A673 (cell line): ENCODE measurements around the gene SRPK1. TPM values are rescaled to one million over a fixed set of nuclear protein-coding genes. Genes with fewer than 3 reads are reported as not detected.
"Not testable (repeated sequence)": the region's sequence is repeated elsewhere in the genome, so short reads cannot be mapped to it uniquely, and the experiment has no call there.

ENCODE experiments used
- BruUV-seq: library from RNA; stranded (reverse); fragments of 400-500 nt; replicated peaks from 2 replicates; lab custom pipeline; 2021; lab: Mats Ljungman, UMichigan
- CTCF ChIA-PET: fragments of 300-600 bp; sonication (Branson Sonifier 250); formaldehyde crosslinking; loops from one replicate; lab custom pipeline; 2022; ENCODE audit warnings: antibody characterized with exemption; lab: Charles Lee
- POLR2A ChIA-PET: fragments of 300-600 bp; sonication (Branson Sonifier 250); formaldehyde crosslinking; loops from one replicate; lab custom pipeline; 2022; ENCODE audit warnings: antibody characterized with exemption; ENCODE audit not compliant: low non-redundant PET; lab: Charles Lee
- DNase-seq: peaks from one replicate; pipeline ENCODE4 v3.0.0-alpha.2; 2015; ENCODE audit warnings: low spot score
- H3K27ac ChIP-seq: fragments of 200-600 bp; sonication (generic); 2 replicates; pipeline ENCODE4 v1.5.1; 2016; ENCODE audit warnings: mixed run types, low read depth, mild to moderate bottlenecking, mixed read lengths, antibody characterized with exemption, low read length; ENCODE audit not compliant: poor library complexity, severe bottlenecking
- H3K27me3 ChIP-seq: fragments of 200-600 bp; sonication (generic); replicated peaks from 2 replicates; pipeline ENCODE4 v1.6.1; 2017; ENCODE audit warnings: mixed run types, low read depth, mild to moderate bottlenecking, mixed read lengths, antibody characterized with exemption, low read length; ENCODE audit not compliant: insufficient read depth, poor library complexity
- H3K36me3 ChIP-seq: fragments of 200-600 bp; sonication (generic); 2 replicates; pipeline ENCODE4 v1.6.1; 2016; ENCODE audit warnings: mixed run types, mild to moderate bottlenecking, mixed read lengths, antibody characterized with exemption, low read length; ENCODE audit not compliant: insufficient read depth, poor library complexity, severe bottlenecking
- H3K4me1 ChIP-seq: fragments of 200-600 bp; sonication (generic); 2 replicates; pipeline ENCODE4 v1.6.1; 2017; ENCODE audit warnings: mixed run types, mild to moderate bottlenecking, mixed read lengths, antibody characterized with exemption, low read length; ENCODE audit not compliant: insufficient read depth, poor library complexity, severe bottlenecking
- H3K4me3 ChIP-seq: fragments of 200-600 bp; sonication (generic); 2 replicates; pipeline ENCODE4 v1.5.1; 2016; ENCODE audit warnings: low read depth, mixed run types, mild to moderate bottlenecking, mixed read lengths, low read length; ENCODE audit not compliant: poor library complexity, severe bottlenecking
- H3K9me3 ChIP-seq: fragments of 200-600 bp; sonication (generic); 2 replicates; pipeline ENCODE4 v1.6.1; 2016; ENCODE audit warnings: mixed run types, low read depth, mild to moderate bottlenecking, mixed read lengths, antibody characterized with exemption, low read length; ENCODE audit not compliant: poor library complexity, severe bottlenecking
- CTCF ChIP-seq: fragments of 300-800, 200-600 bp; sonication (generic); conservative IDR thresholded peaks from 2 replicates; pipeline ENCODE4 v1.5.1; 2017; ENCODE audit warnings: low read depth, mild to moderate bottlenecking, antibody characterized with exemption, low read length, moderate library complexity, mixed read lengths
- EZH2 ChIP-seq: fragments of 200-600 bp; sonication (generic); IDR thresholded peaks from 2 replicates; pipeline ENCODE4 v1.6.1; 2017; ENCODE audit warnings: borderline replicate concordance, low read depth, mild to moderate bottlenecking, mixed read lengths, antibody characterized with exemption, low read length; ENCODE audit not compliant: poor library complexity, severe bottlenecking
- intact Hi-C: fragments of 100-400 bp; cut with micrococcal nuclease; formaldehyde crosslinking; loops from one replicate; pipeline ENCODE4 v1.10.0; 2022; ENCODE audit not compliant: unreplicated experiment
- total RNA-seq: library from RNA; stranded (reverse); gene quantifications from 2 replicates; pipeline ENCODE4 v1.2.3, GENCODE V29; 2021

SRPK1 gene
- total RNA-seq, 1 experiment from 2014 or later, result 104 TPM

DNA sequence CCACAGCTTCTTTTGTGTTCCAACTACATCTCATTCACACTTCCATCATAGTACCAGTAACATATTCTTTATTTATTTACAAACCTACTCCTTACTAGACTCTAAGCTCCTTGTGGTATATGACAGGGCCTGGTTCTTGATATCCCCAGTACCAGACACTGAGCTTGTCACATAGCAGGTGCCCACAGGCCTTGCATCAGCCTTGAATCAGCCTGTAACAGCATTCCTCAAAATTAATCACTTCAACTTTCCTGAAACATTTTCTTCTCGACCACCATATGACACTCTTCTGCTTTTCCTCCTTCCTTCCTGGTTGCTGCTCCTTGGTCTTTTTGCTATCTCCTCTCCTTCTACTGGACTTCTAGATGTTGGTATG is 24.7 kb upstream of the SRPK1 start:
- DNase-seq, result no peak
- no peak overlapping the region for H3K4me3 ChIP-seq
- no peaks in the 10 kb centered on the region for H3K36me3 ChIP-seq
- ChIA-PET POLR2A (no interaction called here), CTCF (no interaction called here)
- H3K9me3 ChIP-seq, result no peaks in the 10 kb centered on the region
- H3K27me3 ChIP-seq, result no peaks in the 10 kb centered on the region
- no peak for TF ChIP-seq EZH2
- TF ChIP-seq CTCF, result no peak
- BruUV-seq, result no TSS peak
- intact Hi-C loops, result no loop called here
- no peaks in the 10 kb centered on the region for H3K4me1 ChIP-seq
- no peak overlapping the region for H3K27ac ChIP-seq

GRCh38 chr6:35943390-35943789 is 22.5 kb upstream of the SRPK1 start:
- no peak for TF ChIP-seq CTCF
- TF ChIP-seq EZH2, result no peak
- CTCF ChIA-PET, result no interaction called here

DNA sequence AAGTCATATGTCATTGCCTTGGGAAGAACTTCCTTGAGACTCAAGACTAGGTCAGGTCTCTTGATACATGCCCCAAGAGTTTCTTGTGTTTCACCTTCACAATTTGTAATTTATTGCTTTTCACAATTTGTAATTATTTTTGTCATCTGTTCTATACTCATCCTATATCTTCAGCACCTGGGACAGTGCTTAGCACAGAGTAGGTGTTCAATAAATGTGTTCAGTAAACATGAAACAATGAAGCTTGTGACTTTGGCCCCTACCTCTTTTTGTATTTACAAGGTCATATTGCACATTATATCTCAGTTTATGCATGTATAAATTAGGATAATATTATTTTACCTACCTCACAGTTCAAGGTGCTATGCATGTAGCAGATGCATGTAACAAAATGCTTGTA is 21.5 kb upstream of the SRPK1 start:
- no peaks in the 10 kb centered on the region for H3K4me1 ChIP-seq
- H3K27me3 ChIP-seq, result no peaks in the 10 kb centered on the region
- H3K9me3 ChIP-seq, result no peaks in the 10 kb centered on the region
- no peak for DNase-seq
- no TSS peak for BruUV-seq
- CTCF ChIA-PET, result no interaction called here
- intact Hi-C loops, result no loop called here
- POLR2A ChIA-PET, result no interaction called here
- TF ChIP-seq EZH2, result no peak
- no peak for TF ChIP-seq CTCF
- no peaks in the 10 kb centered on the region for H3K36me3 ChIP-seq
- H3K4me3 ChIP-seq, result no peak overlapping the region
- H3K27ac ChIP-seq, result no peak overlapping the region

More at GRCh38 chr6:35943390-35943789, 22.5 kb upstream of the SRPK1 start:
- H3K27me3 ChIP-seq, result no peaks in the 10 kb centered on the region
- DNase-seq, result no peak
- no peaks in the 10 kb centered on the region for H3K36me3 ChIP-seq
- no TSS peak for BruUV-seq
- intact Hi-C loops, result no loop called here
- H3K27ac ChIP-seq, result no peak overlapping the region
- POLR2A ChIA-PET, result no interaction called here
- H3K9me3 ChIP-seq, result no peaks in the 10 kb centered on the region
- H3K4me3 ChIP-seq, result no peak overlapping the region
- H3K4me1 ChIP-seq, result no peaks in the 10 kb centered on the region

- H3K4me1 ChIP-seq, DNase-seq, BruUV-seq, H3K9me3 ChIP-seq, H3K27me3 ChIP-seq, H3K27ac ChIP-seq, H3K36me3 ChIP-seq, POLR2A ChIA-PET, CTCF ChIA-PET, H3K4me3 ChIP-seq, intact Hi-C loops: not testable (repeated sequence)
Observed at GRCh38 chr6:35941170-35941569, 20.3 kb upstream of the SRPK1 start.

- CTCF ChIA-PET, DNase-seq, intact Hi-C loops, H3K9me3 ChIP-seq, H3K4me1 ChIP-seq, BruUV-seq, POLR2A ChIA-PET, H3K27ac ChIP-seq, H3K27me3 ChIP-seq, H3K36me3 ChIP-seq, H3K4me3 ChIP-seq: not testable (repeated sequence)
Observed at GRCh38 chr6:35940014-35940413, 19.1 kb upstream of the SRPK1 start.
